NB4 (cell line): ENCODE results near the gene MRPS26.

Experiments used
- DNase-seq: peaks from one replicate; pipeline ENCODE4 v3.0.0; 2010; ENCODE audit warnings: low read depth
- H3K4me3 ChIP-seq: one replicate; pipeline ENCODE4 v1.5.1; 2011; ENCODE audit warnings: mild to moderate bottlenecking, low read depth, low read length, moderate library complexity
- MYC ChIP-seq: IDR thresholded peaks from 2 replicates; pipeline ENCODE4 v1.6.1; 2011; ENCODE audit warnings: low read depth, low read length
- POLR2A ChIP-seq: IDR thresholded peaks from 2 replicates; pipeline ENCODE4 v1.6.1; 2011; ENCODE audit warnings: mild to moderate bottlenecking; ENCODE audit not compliant: insufficient read length; ENCODE audit errors: extremely low read depth
- TF ChIP-seq, protein P1 (sequence below): IDR thresholded peaks from 2 replicates; pipeline ENCODE4 v1.6.1; 2011; ENCODE audit warnings: low read depth, low read length
- TF ChIP-seq, protein P2 (sequence below): IDR thresholded peaks from one replicate; pipeline ENCODE4 v1.5.1; 2012; ENCODE audit warnings: low read depth, low read length

The MRPS26 gene

DNA sequence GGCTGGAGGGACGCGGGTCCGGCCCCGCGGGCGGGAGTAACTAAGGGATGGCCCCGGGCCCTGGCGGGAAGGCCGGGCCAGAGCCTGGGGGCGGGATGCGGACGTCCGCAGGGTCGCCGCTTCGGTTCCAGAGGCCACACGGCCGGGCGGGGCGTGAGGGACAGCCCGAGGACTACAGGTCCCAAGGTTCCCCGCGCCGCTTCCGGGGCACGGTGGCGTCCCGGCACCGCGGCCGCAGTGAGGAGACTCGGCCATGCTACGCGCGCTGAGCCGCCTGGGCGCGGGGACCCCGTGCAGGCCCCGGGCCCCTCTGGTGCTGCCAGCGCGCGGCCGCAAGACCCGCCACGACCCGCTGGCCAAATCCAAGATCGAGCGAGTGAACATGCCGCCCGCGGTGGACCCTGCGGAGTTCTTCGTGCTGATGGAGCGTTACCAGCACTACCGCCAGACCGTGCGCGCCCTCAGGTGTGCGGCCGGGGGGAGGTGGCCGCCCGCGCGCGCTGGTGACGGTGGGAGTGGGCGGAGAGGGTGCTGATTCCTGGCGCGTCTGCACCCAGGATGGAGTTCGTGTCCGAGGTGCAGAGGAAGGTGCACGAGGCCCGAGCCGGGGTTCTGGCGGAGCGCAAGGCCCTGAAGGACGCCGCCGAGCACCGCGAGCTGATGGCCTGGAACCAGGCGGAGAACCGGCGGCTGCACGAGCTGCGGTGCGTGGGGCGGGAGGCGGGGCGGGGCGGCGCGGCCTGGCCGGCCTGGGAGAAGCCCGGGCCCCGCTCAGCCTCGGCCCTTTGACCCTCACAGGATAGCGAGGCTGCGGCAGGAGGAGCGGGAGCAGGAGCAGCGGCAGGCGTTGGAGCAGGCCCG is at the start of gene MRPS26:
Gene MRPS26, plus strand, starts transcription at position 237 of the 861 bp plus-strand sequence. Its CDS starts 17 bp downstream, at position 254.
- peak; percentile 65 for DNase-seq
- peak within 1 kb of the TSS; percentile 92 for H3K4me3 ChIP-seq

DNA sequence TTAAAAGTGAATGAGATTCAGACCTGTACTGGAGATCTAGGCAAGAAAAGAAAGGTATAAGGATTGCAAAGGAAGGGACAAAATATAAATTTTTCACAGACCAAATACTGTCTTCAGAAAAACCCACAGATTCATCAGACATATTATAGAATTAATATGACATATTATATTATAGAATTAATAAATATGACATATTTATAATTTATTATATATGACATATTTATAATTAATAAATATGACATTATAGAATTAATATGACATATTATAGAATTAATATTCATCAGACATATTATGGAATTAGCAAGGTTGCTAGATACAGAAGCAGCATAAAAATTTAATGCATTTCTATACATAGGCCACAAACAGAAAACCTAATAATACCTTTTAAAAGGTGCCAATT is 47.1 kb upstream of the MRPS26 start:
- TF ChIP-seq MYC (no peak), POLR2A (no peak)
- TF ChIP-seq, protein P1, sequence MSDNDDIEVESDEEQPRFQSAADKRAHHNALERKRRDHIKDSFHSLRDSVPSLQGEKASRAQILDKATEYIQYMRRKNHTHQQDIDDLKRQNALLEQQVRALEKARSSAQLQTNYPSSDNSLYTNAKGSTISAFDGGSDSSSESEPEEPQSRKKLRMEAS, result no peak
- TF ChIP-seq, protein P2, sequence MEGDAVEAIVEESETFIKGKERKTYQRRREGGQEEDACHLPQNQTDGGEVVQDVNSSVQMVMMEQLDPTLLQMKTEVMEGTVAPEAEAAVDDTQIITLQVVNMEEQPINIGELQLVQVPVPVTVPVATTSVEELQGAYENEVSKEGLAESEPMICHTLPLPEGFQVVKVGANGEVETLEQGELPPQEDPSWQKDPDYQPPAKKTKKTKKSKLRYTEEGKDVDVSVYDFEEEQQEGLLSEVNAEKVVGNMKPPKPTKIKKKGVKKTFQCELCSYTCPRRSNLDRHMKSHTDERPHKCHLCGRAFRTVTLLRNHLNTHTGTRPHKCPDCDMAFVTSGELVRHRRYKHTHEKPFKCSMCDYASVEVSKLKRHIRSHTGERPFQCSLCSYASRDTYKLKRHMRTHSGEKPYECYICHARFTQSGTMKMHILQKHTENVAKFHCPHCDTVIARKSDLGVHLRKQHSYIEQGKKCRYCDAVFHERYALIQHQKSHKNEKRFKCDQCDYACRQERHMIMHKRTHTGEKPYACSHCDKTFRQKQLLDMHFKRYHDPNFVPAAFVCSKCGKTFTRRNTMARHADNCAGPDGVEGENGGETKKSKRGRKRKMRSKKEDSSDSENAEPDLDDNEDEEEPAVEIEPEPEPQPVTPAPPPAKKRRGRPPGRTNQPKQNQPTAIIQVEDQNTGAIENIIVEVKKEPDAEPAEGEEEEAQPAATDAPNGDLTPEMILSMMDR, result no peak
- DNase-seq, result no peak
- H3K4me3 ChIP-seq, result no peak overlapping the region

More for the DNA sequence above, at the start of gene MRPS26:
- TF ChIP-seq POLR2A (peak; percentile 89), MYC (peak; percentile 84)
- TF ChIP-seq, protein P2, result no peak
- TF ChIP-seq, protein P1, result peak; percentile 79

DNA sequence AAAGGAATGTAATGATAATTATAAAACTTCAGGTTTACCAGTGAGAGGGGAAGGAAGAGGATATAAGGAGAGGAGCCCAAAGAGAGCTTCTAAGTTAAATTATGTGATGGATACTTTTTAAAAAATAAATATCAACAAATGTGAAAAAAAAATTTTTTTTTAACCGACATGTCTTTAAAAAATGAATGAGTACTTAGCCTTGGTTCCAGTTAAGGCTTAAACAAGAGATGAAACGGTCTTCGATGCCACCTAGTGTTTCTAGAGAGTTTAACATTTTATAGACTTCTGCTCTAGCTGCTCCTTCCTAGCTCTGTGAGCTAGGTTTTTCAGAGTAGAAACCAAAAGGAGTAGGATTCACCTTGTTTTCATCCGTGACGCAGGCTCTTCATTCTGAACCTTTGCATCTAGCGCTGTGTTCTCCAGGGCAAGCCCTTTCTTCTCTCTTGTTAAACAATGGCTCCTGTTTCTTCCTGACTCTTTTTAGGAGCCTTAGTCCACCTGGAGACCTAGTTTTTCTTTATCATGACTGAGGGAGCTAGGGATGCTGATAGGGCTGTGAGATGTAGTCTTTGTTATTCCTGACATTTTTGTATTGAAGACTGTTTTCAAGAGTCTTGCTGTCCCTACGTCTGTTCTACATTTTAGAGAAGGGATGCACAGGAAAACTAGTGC is 44.9 kb upstream of the MRPS26 start:
- DNase-seq, result peak; percentile 76
- TF ChIP-seq, protein P1, result no peak
- TF ChIP-seq, protein P2, result peak; percentile 37
- 0 out of 2 replicates have a peak, but pooled peaks have one; percentile 13 for TF ChIP-seq MYC
- TF ChIP-seq POLR2A, result no peak
- H3K4me3 ChIP-seq, result no peak overlapping the region

DNA sequence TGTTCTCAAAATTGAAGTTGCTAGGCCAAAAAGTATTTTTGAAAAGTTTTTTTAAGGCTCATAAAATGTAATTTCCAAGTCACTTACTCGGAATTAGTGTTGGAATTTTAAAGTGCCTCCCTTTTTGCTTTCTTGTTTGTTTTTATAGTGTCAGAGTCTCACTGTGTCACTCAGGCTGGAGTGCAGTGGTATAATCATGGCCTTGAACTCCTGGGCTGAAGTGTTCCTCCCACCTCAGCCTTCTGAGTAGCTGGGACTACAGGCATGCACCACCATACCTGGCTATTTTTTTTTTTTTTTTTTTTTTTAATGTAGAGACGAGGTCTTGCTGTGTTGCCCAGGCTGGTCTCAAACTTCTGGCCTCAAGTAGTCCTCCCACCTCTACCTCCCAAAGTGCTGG is 42.4 kb upstream of the MRPS26 start:
- no peak overlapping the region for H3K4me3 ChIP-seq
- DNase-seq, result no peak
- TF ChIP-seq POLR2A (no peak), MYC (no peak)
- TF ChIP-seq, protein P1, result no peak
- TF ChIP-seq, protein P2, result no peak

DNA sequence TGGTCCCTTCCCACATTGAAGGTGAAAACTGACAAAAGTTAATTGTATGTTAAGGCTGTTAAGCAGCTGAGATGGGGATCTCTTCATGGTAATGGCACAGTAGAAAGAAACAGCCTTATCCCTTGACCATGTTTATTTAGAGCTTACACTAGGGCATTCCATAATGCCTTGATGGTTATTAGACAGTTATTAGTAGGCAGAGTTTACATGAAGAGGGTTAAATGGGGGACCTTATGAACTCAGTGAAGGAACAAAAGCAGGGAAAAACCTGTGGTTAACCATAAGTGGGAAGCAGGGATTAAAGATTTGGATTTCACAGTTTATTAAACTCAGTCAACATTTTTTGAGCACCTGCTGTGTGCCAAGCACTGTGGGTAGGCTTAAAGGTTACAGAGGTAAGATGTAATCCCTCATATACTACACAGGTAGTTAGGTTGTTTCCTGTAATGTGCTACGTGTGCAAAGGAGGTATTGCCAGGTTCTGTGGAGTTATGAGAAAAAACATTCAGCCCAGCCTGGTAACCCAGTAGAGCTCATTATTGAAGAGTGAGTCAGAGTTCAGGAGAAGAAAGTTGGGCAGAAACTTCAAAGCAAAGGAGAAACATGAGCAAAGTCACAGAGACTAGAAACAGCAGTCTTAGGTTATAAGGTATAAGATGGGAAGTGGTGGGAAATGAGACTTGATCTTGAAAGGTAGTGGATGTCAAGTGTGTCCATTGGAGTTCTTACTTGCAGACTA is 34.7 kb upstream of the MRPS26 start:
- no peak for DNase-seq
- no peak overlapping the region for H3K4me3 ChIP-seq
- TF ChIP-seq, protein P2, result no peak
- no peak for TF ChIP-seq MYC
- no peak for TF ChIP-seq POLR2A
- TF ChIP-seq, protein P1, result no peak
